Prostate gland (tissue), 2 donors: ENCODE data around the gene NAT9.

Experiments used
- POLR2AphosphoS5 ChIP-seq: sonication (generic); formaldehyde crosslinking; IDR thresholded peaks from one replicate; pipeline ENCODE4 v1.6.1; 2017; ENCODE audit warnings: antibody characterized with exemption
- TF ChIP-seq, protein P1 (sequence below), 4 experiments: fragments of 200-600 bp in 2 of 4; fragments of 450-650 bp in 2 of 4; sonication (generic) in 2 of 4; IDR thresholded peaks; 1 replicate in 3 of 4; 2 replicates in 1 of 4; pipeline ENCODE4 v1.5.1; 2016 to 2019; ENCODE audit warnings: antibody characterized with exemption in 4 of 4, mild to moderate bottlenecking in 2 of 4, moderate library complexity in 2 of 4

DNA sequence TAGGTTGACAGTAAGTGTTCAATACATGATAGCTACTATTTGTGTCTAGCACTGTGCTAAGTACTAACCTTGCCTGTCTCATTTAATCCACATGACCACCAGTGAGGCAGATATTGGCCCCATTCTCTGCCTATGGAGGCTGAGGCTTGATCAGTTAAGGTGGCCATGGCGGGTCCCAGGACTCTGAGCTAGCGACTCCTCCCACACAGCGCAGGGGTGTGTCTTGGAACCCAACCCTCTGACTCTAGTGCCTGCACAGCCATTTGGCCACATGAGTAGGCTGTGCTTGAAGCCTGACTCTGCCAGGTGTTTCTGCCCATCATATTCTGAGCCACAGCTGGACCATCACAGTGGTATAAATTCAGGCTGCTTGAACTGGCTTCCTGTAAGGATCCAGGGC is 21.3 kb downstream of the NAT9 start:
- TF ChIP-seq, protein P1, sequence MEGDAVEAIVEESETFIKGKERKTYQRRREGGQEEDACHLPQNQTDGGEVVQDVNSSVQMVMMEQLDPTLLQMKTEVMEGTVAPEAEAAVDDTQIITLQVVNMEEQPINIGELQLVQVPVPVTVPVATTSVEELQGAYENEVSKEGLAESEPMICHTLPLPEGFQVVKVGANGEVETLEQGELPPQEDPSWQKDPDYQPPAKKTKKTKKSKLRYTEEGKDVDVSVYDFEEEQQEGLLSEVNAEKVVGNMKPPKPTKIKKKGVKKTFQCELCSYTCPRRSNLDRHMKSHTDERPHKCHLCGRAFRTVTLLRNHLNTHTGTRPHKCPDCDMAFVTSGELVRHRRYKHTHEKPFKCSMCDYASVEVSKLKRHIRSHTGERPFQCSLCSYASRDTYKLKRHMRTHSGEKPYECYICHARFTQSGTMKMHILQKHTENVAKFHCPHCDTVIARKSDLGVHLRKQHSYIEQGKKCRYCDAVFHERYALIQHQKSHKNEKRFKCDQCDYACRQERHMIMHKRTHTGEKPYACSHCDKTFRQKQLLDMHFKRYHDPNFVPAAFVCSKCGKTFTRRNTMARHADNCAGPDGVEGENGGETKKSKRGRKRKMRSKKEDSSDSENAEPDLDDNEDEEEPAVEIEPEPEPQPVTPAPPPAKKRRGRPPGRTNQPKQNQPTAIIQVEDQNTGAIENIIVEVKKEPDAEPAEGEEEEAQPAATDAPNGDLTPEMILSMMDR (IDR thresholded peaks at IDR 0.05) = no peak
- TF ChIP-seq POLR2AphosphoS5 = no peak
